Dermis blood vessel endothelial cell (primary cell): Measurements from ENCODE around the gene PIM2. TPM values are rescaled to one million over a fixed set of nuclear protein-coding genes. Genes with fewer than 3 reads are reported as not detected.
A peak's percentile ranks its signal among the peaks of the same experiment; 100 is the strongest.

Experiments used
- DNase-seq: peaks from one replicate; pipeline ENCODE4 v3.0.0; 2010
- total RNA-seq: library from RNA; depleted of rRNA; stranded (reverse); fragments of >200 nt; gene quantifications from 2 replicates; pipeline ENCODE4 v1.2.3, GENCODE V29; 2014

PIM2 gene
- total RNA-seq, 1 donor from 2014 or later: 6.5 TPM

DNA sequence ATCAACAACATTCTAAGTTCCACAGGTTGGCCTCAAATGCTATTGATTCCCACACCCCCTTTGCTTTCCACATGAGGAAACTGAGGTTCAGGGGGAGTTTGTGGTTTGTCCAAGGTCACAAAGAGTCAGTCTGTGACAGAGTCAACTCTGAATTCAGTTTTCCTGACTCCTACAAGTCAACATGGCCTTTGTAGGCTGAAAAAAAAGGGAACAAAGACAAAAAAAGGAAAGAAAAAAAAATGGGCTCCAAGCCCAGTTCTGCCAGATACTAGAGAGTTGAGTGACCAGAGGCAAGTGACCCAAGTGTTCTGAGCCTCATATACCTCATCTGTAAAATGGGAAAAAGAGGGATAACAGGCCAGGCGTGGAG, 16.5 kb upstream of the PIM2 start:
- no peak for DNase-seq

DNA sequence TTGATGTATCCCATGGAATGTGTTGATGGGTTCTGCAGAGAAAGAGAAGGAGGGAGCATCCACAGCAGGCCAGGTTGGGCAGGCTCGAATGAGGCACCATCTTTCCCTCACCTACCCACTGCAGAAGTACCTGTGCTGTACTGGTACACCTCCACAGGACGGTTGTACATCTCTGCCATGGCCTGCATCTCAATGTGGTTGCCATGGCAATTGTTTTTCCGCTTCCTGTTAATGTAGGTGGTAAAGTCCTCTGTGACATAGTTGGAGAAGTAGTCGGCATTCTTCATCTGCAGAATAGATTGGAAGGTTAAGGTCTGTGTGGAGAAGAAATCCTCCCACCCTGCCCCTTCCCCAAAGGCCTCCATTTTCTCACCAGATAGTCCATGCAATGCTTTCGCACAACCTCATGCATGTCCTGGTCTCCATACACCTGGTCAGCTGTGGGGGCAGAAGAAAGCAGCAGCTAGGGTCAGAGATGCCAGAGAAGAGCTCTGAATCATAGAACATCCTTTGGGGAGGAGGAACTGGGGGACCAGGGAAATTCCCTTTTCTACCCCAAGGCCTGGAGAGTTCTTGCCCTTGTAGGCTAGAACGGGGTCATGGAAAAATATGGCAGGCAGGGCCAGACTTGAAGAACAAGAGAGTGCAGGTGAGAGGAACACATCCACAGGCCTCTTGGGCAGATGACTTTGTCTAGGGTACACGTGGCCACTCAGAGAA, 15.9 kb upstream of the PIM2 start:
- DNase-seq: no peak

DNA sequence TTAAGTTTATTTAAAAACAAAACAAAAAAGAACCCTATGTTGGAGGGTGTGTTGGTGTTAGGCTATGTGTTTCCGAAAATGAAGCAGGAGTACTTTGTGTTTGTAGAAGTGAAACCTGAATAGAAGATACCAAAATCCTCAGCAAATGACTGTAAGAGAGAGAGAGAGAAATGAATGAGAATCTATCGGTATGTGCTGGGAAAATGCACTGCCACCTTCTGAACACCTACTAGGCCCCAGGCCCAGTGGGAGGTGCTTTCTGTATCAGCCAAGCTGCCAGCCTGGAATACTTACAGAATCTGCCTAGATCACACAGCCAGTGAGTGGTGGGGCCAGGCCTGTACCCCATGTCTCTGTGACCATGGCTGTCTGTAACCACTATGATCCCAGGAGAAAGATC, 14.9 kb upstream of the PIM2 start:
- DNase-seq: no peak

DNA sequence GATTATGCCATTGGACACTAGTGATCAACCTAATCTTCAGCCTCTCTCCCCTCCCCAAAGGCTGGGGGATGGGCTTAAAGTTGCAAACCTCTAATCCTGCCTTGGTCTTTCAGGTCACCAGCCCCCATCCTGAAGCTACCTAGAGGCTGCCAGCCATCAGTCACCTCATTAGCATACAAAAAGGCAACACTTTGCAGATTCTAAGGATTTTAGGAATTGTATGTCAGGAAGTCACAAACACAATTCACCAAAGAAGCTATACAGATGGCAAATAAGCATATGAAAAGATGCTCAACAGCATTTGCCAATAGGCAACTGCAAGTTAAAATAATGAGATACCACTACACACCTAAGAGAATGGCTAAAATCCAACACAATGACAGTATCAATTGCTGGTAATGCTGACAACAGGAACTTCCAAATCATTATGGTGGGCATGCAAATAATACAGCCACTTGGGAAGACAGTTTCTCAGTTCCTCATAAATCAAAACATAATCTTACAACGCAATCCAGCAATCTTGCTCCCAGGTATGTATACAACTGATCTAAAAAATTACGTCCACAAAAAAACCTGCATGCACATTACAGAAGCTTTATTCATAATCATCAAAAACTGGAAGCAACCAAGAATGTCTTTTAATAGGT, 9.0 kb upstream of the PIM2 start:
- DNase-seq: no peak

DNA sequence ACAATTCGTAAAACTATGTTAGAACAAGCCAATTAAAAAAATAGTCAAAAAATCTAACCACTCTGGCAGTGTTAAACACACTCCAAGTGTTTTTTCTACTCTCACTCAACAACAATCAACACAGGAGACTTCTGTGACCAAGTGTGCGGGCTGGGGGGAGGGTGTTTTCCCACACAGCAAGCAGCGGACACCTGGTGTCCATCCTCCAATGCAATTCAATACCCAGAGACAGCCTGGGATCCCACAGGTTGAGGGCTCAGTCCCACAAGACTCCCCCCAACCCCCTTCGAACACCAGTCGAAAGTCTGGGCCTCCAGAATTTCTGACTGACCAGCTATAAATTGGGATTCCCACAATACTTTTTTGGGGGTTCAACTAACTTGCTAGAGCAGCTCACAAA, 8.3 kb upstream of the PIM2 start:
- DNase-seq: no peak

DNA sequence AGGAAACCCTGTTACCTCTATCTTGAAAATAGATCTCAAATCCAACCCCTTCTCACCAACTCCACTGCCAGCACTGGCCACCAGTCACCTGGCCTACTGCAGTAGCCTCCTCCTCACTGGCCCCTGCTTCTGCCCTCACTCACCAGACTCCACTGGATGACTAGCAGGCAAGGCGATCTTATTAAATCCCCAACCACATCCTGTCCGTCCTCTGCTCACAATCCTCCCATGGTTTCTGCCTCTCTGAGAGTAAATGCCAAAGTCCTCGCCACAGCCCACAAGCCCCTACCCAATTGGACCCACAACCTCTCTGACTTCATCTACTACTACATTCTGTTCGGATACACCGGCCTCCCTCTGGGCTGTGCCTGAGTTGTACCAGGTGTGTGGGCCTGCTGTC, 5.4 kb upstream of the PIM2 start:
- no peak for DNase-seq

DNA sequence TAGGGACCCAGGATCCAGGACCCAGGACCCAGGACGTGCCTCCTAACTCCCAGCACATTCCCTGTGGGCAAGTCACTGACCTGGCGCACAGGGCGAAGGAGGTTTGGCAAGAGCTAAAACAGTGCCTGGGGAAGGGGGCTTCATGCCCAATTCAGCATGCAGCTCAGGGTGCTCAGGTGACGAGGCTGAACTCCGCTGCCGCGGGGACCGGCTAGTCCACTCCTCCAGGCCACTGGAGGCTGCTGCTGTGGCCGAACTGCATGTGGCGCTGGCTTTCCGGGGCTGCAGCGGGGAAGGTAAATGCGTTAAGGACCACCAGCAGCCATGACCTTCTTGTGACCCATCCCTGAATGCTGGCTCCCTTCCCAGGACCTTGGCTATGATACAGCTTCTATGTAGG, 4.9 kb upstream of the PIM2 start:
- DNase-seq: no peak

DNA sequence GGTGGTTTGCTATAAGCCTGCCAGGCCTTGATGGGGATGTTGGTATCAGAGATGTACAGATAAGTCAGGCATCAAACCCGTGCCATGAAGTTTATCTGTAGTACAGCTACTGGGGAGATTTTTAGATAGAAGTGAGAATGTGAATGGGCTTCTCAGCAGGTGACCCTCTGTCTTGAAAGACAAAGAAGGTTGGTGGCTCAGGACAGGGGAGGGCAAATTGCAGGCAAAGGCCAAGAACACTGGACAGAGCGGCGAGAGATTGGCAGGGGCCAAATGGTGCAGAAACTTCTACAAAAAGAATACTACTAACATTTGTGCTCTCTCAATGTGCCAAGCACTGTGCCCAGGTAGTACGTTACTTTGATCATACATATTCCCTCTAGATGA, 1.9 kb upstream of the PIM2 start:
- no peak for DNase-seq

DNA sequence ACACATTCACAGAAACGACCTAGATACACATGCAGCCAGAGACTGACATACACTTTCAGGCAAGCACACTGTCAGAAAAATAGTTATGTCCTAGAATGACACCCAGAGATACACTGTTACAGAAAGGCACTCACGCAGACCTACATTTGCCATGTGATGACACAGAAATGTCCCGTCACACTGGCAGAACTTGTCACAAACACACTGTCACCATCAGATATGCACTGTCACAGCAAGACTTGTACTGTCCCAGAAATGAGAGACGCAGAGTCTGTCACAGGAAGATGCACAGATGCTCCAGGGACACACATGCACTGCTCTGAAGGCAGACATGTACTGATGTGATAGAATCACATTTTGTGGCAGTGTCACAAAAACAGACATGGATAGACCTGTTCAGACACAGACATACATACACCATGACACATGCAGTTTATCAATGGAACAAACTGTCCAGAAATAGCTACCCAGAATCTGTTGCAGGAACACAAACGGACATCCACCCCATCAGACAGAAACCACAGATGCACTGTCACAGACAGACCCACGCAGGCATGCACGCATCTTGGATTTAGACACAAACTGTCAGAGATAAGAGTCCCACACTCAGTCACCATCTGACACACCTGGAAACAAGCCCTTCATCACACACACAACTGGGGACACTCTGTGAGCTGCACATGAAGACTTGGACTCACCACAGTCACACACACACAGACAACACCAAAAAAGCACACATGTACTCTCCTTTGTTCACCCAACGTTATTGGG, 1.3 kb upstream of the PIM2 start:
- DNase-seq: no peak

DNA sequence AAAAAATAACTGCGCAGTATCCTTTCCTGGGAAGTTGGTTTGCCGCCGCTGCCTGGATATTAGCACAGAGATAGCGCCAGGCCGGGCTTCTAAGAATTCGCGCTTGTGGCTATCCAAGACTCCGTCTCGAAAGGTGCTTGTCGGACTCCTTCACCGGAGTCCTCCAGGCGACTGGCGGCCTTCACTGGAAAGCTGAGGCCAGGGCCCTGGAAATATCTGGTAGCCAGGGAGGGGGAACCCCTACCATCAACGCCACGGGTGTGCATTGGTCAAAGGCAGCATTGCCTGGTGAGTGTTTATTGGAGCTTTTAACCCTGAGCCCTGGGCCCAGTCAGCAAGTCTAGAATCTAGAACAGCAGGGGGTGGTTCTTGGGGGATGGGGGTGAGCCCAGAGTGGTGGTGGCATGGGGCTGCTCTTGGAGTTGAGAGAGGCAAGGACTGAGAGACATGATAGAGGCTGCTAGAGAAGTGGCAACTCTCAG, 577 bp upstream of the PIM2 start:
- DNase-seq: peak; percentile 27

DNA sequence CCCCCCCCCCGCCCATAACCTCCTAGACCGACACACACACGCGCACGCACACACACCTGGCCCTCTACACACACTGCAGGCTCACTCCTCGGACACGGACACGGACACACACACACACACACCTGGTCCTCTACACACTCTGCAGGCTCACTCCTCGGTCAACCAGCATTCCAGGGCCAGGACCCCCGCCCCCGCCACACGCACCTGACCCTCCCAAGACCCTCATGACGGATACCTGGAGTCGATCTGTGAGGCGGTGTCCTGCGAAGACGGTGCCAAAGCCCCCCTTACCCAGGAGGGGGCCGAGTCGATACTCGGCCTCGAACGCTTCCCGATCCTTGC, 552 bp downstream of the PIM2 start:
- no peak for DNase-seq

DNA sequence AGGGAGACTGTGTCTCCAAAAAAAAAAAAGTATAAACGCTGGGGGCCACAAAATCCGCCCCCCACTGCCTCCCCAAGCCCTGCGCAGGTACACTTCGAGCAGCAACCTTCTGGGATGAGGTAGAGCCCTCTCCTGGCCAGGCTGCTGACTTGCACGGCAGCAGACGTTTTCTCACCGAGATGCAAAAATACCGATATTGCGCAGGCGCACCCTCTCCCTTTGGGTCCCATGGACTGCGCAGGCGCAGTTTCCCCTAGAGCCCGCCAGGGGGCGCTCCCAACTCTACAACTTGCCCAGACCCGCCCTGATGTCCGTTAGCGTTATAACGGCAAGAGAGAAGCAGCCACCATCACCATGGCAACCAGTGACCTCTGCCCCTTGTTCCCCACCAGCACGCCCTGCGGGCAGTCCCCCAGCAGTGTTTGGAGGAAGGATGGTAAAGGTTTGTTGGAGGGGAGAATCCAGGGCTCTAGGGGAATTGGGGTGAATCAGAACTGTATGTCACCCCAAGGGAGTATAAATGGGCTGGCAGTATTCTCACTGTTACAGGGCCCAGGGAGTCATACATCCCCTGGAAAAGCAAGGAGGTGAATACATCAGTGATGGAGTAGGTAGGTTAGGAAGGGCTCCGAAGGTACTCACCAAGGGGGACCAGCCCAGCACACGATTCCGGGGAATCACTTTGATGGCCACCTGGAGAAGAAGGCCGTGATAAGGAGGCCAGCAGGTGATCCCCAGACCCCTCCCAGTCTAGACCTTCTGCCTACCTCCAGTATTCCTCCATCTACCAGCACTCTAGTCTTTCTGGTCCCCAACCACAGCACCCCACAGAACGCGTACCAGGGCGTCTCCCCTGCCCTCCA, 1.5 kb downstream of the PIM2 start:
- DNase-seq: peak; percentile 88

DNA sequence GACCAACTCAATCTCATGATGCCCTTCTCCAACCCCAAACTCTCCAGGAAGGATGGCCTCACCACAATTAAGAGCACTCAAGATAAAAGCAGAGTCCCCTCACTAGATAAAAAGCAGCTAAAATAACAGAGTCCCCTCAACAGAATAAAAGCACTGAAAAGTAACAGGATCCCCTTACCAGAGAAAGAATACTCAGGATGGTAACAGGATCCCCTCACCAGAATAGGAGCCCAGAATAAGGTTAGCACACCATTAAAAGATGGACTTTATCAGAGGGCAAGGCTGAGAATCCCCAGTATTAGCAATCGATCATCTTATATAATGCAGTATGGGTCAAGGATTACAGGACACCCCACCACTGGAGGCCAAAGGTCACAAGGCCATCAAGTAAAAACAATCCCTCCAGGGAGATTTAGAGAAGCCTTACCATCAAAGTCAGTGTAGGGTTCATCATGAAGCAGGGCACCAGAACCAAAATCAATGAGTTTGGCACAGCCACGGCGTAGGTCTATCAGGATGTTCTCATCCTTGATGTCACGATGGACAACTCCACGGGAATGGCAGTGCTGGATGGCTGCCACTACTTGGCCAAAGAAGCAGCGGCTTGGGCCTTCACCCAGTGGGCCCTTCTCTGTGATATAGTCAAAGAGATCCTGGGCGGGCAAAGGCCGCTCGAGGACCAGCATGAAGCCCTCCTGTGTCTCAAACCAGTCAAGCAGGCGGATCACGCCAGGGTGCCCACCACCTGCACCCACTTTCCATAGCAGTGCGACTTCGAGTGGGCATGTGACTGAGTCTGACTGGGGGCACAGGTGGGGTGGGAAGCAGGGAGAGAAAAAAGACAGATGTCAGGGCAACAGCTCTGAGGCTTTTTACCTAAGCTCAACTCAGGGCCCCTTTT, 4.0 kb downstream of the PIM2 start:
- DNase-seq: no peak

DNA sequence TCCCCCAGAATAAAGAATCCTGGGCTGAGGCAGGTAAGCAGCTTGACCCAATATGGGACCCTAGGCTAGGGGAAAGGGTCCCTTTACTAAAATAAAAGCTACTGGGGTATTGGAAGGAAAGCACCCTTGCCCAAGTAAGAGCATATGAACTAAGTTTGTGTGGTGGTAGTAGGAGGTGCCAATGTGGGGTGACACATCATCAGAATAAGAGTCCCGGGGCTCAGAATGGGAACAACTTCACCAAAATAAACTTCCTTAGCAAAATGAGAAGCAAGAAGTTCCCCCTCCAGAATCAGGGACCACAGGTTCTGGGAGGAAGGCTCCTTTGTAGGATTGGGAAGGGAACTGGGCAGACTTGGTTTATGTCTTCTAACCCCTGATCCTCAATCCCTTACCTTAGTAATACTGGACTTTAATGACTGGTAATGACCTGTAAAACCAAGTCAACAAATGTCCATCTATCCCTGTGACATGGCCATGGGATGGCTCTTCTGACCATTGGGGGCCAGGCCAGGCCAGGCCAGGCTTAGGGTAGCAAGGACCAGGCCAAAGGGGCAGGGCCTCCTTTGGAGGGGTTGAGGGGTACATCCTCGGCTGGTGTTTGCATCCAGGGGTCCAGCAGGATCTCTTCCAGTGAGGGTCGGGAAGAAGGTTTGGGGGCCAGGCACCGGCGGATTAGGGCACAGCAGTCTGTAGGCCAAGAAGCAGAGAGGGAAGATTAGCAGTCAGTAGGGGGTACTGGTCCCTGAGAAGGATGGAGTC, 5.0 kb downstream of the PIM2 start:
- no peak for DNase-seq

DNA sequence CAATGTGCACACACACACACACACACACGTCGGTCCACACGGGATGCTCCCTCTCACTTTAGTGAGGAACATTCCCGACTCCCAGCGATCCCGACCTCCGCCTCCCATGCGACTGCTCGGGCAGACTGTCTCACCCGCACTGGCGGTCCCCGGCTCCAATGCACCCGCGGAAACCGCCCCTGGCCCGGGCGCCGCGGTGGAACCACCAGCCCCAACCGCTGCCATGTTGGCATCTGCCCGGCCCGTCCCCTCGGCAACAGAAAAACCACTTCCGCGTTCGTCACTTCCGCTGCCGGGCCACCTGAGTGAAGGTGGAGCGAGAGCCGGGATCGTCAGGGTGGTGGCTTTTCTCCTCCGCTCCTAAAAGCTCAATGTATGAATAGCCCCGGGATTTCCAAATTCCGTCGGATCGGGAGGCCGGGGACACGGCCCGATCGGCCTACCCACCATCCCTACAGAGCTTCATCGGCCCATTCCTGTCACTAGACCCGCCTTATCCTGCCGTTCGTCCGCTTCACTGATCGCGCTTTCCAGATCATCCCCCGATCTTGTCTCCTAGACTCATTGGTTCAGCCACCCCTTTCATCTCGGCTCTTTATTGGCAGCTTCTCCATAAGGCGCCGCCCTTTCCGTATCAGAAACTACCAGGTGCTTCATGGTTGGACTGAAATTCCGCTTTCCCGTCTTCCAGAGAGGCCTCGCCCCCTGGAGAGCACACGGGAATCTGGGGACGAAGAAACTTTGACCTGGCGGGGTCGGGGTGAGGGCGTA, 7.2 kb downstream of the PIM2 start, which contains the start of gene SLC35A2:
Gene SLC35A2, minus strand, starts transcription at position 235 of the 771 bp plus-strand sequence. Its CDS starts 10 bp downstream, at position 225.
- peak; percentile 75 for DNase-seq

DNA sequence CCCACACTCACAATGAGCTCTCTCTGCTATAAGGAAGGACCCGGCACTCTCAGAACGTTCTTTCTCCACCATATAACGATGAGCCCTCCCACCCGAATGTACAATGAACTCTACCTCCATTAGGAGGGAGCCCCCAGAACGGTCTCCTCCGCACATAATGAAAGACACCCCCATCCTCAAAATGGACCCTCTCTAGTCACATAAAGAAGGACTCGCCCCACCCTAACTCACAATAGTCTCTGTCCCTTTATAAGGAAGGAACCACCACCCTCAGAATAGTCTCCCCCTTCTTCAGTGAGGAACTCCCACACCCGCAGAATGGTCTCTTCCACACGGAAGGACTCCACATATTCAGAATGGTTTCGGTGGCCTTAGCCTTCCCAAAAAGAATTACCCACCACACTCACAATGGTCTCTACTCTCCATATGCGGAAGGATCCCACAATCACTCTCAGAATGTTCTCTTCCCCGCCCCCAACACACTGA, 7.9 kb downstream of the PIM2 start:
- DNase-seq: peak; percentile 3

DNA sequence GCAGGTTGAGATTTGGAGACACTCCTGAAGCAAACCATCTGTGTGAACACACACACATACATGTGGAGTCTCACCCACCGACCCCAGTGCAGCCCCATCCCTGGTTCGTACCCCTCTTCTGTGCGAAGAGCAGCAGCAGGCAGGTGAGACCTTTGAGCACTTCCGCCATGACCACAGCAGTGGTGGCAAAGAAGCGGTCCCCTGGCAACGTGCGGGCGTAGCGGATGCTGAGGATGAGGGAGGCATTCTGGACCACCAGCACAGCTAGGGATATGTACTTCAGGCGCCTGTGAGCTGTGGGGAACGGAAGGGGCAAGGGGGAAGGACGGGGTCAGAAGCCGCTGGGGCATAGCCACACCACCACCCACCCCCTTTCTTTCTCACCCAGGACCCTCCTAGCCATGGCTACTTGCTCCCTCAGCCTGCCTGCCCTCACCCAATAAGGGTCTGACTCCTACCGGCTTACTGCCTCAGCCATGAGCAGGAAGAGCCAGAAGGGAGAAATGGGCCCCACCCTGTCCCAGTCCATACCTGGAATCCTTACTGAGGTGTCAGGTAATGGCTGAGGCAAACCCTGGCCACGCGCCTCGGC, 9.0 kb downstream of the PIM2 start:
- no peak for DNase-seq

DNA sequence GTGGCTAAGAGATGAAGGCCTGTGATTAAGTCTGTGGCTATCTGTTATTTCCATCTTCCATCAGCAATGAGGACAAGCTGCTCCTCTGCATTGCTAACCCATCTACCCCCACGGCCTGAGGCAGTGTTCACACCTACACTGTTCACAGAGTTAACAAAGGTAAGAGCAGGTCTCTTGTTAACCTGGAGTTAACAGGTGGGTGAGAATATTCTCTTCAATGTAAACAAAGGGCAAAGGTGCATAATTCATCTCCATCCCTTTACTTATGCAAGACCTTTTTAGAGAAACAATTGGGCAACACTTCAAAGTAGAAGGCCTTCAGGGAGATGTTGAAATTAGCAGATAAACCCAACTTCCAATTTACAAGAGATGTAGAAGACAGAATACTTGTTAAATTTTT, 10.2 kb downstream of the PIM2 start:
- no peak for DNase-seq

DNA sequence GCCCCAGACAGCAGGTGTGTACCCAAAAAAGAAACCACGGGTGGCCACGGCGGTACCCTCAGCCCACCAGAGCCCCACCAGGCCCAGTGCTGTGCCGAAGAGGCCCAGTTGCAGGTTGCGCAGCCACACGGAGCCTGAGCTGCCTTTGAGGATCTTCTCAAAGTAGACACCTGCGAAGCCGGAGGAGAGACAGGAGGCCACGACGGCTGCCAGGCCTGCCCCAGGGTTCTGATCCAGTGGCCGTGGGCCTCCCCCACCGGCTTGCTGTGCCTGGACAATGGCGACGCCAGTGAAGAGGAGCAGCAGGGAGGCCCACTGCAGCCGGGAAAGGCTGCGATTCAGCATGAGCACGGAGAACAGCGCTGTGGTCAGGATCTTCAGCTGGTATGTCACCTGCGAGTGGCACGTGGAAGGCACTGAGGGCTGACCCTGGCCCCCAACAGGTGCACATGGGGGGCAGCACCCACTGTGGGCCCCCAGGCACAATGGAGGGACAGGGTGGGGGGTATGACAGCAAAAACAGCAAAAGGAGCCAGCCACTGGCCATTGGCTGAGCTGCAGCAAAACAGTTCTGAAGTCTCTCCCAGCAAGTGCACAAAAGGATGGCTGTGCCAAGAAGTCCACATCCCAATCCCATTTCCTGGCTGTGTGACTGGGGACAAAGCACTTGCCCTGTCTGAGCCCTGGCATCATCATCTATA, 13.6 kb downstream of the PIM2 start:
- DNase-seq: no peak
